HG03045 (cell line): ENCODE results near the gene SSX1.
"Not testable (repeated sequence)": the region's sequence is repeated elsewhere in the genome, so short reads cannot be mapped to it uniquely, and the experiment has no call there.

ENCODE experiments used
- ATAC-seq: cut with Tn5 transposase; IDR thresholded peaks from one replicate; pipeline ENCODE4 v1.9.1; 2021; ENCODE audit warnings: mild to moderate bottlenecking, moderate library complexity; ENCODE audit not compliant: unreplicated experiment

Gene SSX1

GRCh38 chrX:48255062-48255796, at the start of gene SSX1:
Gene SSX1 (plus strand): TSS chrX:48255392. CDS start chrX:48257242, 1,850 bp downstream.
- ATAC-seq: not testable (repeated sequence)

GRCh38 chrX:48214341-48214740, 40.9 kb upstream of the SSX1 start:
- ATAC-seq: not testable (repeated sequence)

GRCh38 chrX:48224196-48224595, 31.0 kb upstream of the SSX1 start:
- ATAC-seq: not testable (repeated sequence)

- ATAC-seq: not testable (repeated sequence)
Measured at GRCh38 chrX:48252945-48253344, 2.2 kb upstream of the SSX1 start.

GRCh38 chrX:48274365-48274764, 19.2 kb downstream of the SSX1 start:
- not testable (repeated sequence) for ATAC-seq

- ATAC-seq: no peak
Measured at GRCh38 chrX:48278958-48279357, 23.8 kb downstream of the SSX1 start.

- ATAC-seq: not testable (repeated sequence)
Measured at GRCh38 chrX:48280729-48281128, 25.5 kb downstream of the SSX1 start.

GRCh38 chrX:48306175-48306574, 51.0 kb downstream of the SSX1 start:
- no peak for ATAC-seq

GRCh38 chrX:48313996-48314395, 58.8 kb downstream of the SSX1 start:
- ATAC-seq: not testable (repeated sequence)
